ENCODE measurements around the gene DCLRE1B.

The DCLRE1B gene

GRCh38 chr1:113949007-113949406 lies 43.9 kb downstream of the DCLRE1B start:
- DNase-seq = no peak

DNA sequence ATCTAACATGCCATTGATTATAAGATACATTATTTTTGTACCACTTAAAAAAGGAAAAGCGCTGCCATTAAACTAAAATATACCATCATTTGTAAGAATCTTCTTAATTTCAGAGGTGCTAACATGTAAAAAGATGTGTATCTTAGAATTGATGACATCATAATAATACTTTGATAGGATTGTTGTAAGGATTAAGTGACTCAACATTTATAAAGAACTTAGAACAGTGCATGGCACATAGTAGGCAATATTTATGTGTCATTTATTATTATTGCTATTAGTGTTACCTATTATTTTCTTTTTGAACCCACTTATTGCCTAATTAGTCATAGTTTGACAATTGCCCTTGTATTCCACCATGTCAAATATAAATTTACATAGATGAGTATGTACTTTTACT lies 45.8 kb downstream of the DCLRE1B start:
- DNase-seq = no peak

GRCh38 chr1:113951719-113952118 lies 46.6 kb downstream of the DCLRE1B start:
- no peak for DNase-seq

GRCh38 chr1:113957984-113958383 lies 52.9 kb downstream of the DCLRE1B start:
- no peak for DNase-seq

DNA sequence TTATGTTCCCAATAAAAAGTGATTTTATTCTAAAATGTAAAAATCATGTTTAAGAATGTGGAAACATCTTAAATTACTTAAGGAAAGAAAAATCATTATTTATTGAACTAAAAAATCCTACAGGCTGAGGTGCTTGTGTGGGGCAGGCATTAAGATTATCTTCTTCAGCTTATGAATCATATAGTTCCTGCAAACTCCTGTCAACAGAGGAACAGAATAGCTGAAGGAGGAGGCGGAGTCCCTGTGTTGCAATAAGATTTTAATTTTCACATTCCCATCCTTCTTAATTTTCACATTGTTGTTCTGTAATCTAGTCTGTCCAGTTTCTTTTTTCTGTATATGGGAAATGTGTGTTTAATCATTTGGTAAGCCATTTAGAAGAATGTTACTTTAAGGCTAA lies 53.6 kb downstream of the DCLRE1B start:
- no peak for DNase-seq

GRCh38 chr1:113963281-113963906 lies 58.3 kb downstream of the DCLRE1B start:
- no peak for DNase-seq
